HEK293T (cell line): Measurements from ENCODE around the gene RNF144A.

Experiments
- ARNT ChIP-seq: fragments of 450-650 bp; IDR thresholded peaks from 2 replicates; pipeline ENCODE4 v1.6.1; 2017; ENCODE audit warnings: mild to moderate bottlenecking
- BHLHE40 ChIP-seq: fragments of 450-650 bp; IDR thresholded peaks from 2 replicates; pipeline ENCODE4 v1.6.1; 2016; ENCODE audit warnings: mild to moderate bottlenecking, moderate library complexity, borderline replicate concordance
- FOXK2 ChIP-seq: fragments of 450-650 bp; IDR thresholded peaks from 2 replicates; pipeline ENCODE4 v1.6.1; 2016; ENCODE audit warnings: mild to moderate bottlenecking
- FOXM1 ChIP-seq: fragments of 450-650 bp; IDR thresholded peaks from 2 replicates; pipeline ENCODE4 v1.6.1; 2017; ENCODE audit warnings: mild to moderate bottlenecking, borderline replicate concordance
- HDGF ChIP-seq: fragments of 450-650 bp; IDR thresholded peaks from 2 replicates; pipeline ENCODE4 v1.6.1; 2017; ENCODE audit warnings: antibody characterized with exemption, borderline replicate concordance
- LEF1 ChIP-seq: fragments of 450-650 bp; IDR thresholded peaks from 2 replicates; pipeline ENCODE4 v1.6.1; 2017; ENCODE audit warnings: mild to moderate bottlenecking, borderline replicate concordance
- NFRKB ChIP-seq: fragments of 450-650 bp; IDR thresholded peaks from 2 replicates; pipeline ENCODE4 v1.6.1; 2016; ENCODE audit warnings: mild to moderate bottlenecking, moderate library complexity
- PKNOX1 ChIP-seq: fragments of 450-650 bp; IDR thresholded peaks from 2 replicates; pipeline ENCODE4 v1.6.1; 2016
- SP1 ChIP-seq: fragments of 450-650 bp; IDR thresholded peaks from 2 replicates; pipeline ENCODE4 v1.6.1; 2017
- SUZ12 ChIP-seq: fragments of 450-650 bp; IDR thresholded peaks from 2 replicates; pipeline ENCODE4 v1.6.1; 2016; ENCODE audit warnings: mild to moderate bottlenecking

- TF ChIP-seq LEF1 = no peak
- TF ChIP-seq SP1 = no peak
- TF ChIP-seq NFRKB = no peak
- TF ChIP-seq ARNT = no peak
- no peak for TF ChIP-seq BHLHE40
- no peak for TF ChIP-seq PKNOX1
- no peak for TF ChIP-seq FOXM1
- no peak for TF ChIP-seq HDGF
- TF ChIP-seq FOXK2 = no peak
- no peak for TF ChIP-seq SUZ12
Observed at GRCh38 chr2:6977113-6977741, 60.0 kb downstream of the RNF144A start.
